CD8-positive, alpha-beta memory T cell (primary cell): ENCODE data around the gene LHFPL3. TPM values are rescaled to one million over a fixed set of nuclear protein-coding genes. Genes with fewer than 3 reads are reported as not detected.

ENCODE experiments used
- CTCF ChIA-PET: fragments of 350-600 bp; sonication (Branson Sonifier 250); formaldehyde crosslinking; loops from one replicate; lab custom pipeline; 2021; ENCODE audit warnings: antibody characterized with exemption; lab: Charles Lee
- POLR2A ChIA-PET: fragments of 350-600 bp; sonication (Branson Sonifier 250); formaldehyde crosslinking; loops from one replicate; lab custom pipeline; 2021; ENCODE audit warnings: antibody characterized with exemption; lab: Charles Lee
- DNase-seq, 5 donors: peaks; one replicate each; pipeline versions ENCODE4 v3.0.0 to v3.0.0-alpha.2; 2020 to 2022; ENCODE audit warnings: mixed read lengths in 1 of 5
- H3K27ac ChIP-seq: one replicate; pipeline ENCODE4 v1.7.0; 2013; ENCODE audit warnings: low read depth, mild to moderate bottlenecking, low read length, moderate library complexity
- H3K27me3 ChIP-seq: 2 replicates; pipeline ENCODE4 v1.7.0; 2013; ENCODE audit warnings: low read length, mild to moderate bottlenecking; ENCODE audit not compliant: insufficient read depth, poor library complexity, severe bottlenecking
- H3K36me3 ChIP-seq: 2 replicates; pipeline ENCODE4 v1.7.0; 2013; ENCODE audit warnings: mild to moderate bottlenecking, low read length, moderate library complexity; ENCODE audit not compliant: insufficient read depth
- H3K4me1 ChIP-seq: 2 replicates; pipeline ENCODE4 v1.7.0; 2013; ENCODE audit warnings: mild to moderate bottlenecking, low read length, moderate library complexity; ENCODE audit not compliant: insufficient read depth
- H3K4me3 ChIP-seq: 2 replicates; pipeline ENCODE4 v1.7.0; 2013; ENCODE audit warnings: mild to moderate bottlenecking, low read length
- H3K9me3 ChIP-seq: 2 replicates; pipeline ENCODE4 v1.7.0; 2013; ENCODE audit warnings: mild to moderate bottlenecking, low read length
- H3K27ac Mint-ChIP-seq, 8 donors: one replicate each; pipeline ENCODE4 v1.8.0; 2020 to 2021; ENCODE audit warnings: mixed read lengths in 8 of 8, mild to moderate bottlenecking in 6 of 8, inconsistent platforms in 3 of 8, moderate library complexity in 3 of 8
- H3K27me3 Mint-ChIP-seq, 2 donors: one replicate each; pipeline ENCODE4 v1.8.0; 2020 to 2021; ENCODE audit warnings: mixed read lengths in 2 of 2, mild to moderate bottlenecking in 1 of 2, moderate library complexity in 1 of 2
- H3K36me3 Mint-ChIP-seq, 3 donors: one replicate each; pipeline ENCODE4 v1.8.0; 2020 to 2021; ENCODE audit warnings: mixed read lengths in 3 of 3, inconsistent platforms in 1 of 3, mild to moderate bottlenecking in 1 of 3
- H3K4me1 Mint-ChIP-seq, 3 donors: one replicate each; pipeline ENCODE4 v1.8.0; 2020 to 2021; ENCODE audit warnings: mixed read lengths in 3 of 3, inconsistent platforms in 1 of 3, mild to moderate bottlenecking in 1 of 3
- H3K4me3 Mint-ChIP-seq, 7 donors: one replicate each; pipeline ENCODE4 v1.8.0; 2020 to 2021; ENCODE audit warnings: mixed read lengths in 7 of 7, mild to moderate bottlenecking in 6 of 7, moderate library complexity in 4 of 7, inconsistent platforms in 2 of 7
- H3K9me3 Mint-ChIP-seq, 5 donors: one replicate each; pipeline ENCODE4 v1.8.0; 2020 to 2022; ENCODE audit warnings: mixed read lengths in 5 of 5, mild to moderate bottlenecking in 3 of 5, moderate library complexity in 2 of 5, inconsistent platforms in 1 of 5
- polyA plus RNA-seq: library from polyadenylated mRNA; unstranded; fragments of 300-500 nt; fragmentation: Illumina TruSeq; gene quantifications from one replicate; pipeline ENCODE4 v1.2.3, GENCODE V29; 2021
- total RNA-seq, 2 experiments: library from RNA; stranded (reverse); gene quantifications; one replicate each; pipeline ENCODE4 v1.2.3, GENCODE V29; 2021

Gene LHFPL3
- total and polyA plus RNA-seq, 3 experiments from 2014 or later: not detected

- no peak overlapping the region for H3K27ac Mint-ChIP-seq
- Histone ChIP-seq H3K4me3 (no peak overlapping the region), H3K36me3 (no peaks in the 10 kb centered on the region), H3K4me1 (no peaks in the 10 kb centered on the region), H3K27me3 (no peaks in the 10 kb centered on the region), H3K27ac (no peak overlapping the region), H3K9me3 (no peaks in the 10 kb centered on the region)
- peaks cover 6 to 29% of the 10 kb centered on the region in 2 donors for H3K27me3 Mint-ChIP-seq
- POLR2A ChIA-PET: no interaction called here
- no peak for DNase-seq
- H3K4me1 Mint-ChIP-seq: no peaks in the 10 kb centered on the region
- H3K9me3 Mint-ChIP-seq: no peaks in the 10 kb centered on the region
- H3K4me3 Mint-ChIP-seq: no peak overlapping the region
- CTCF ChIA-PET: no interaction called here
- no peaks in the 10 kb centered on the region for H3K36me3 Mint-ChIP-seq
Measured at GRCh38 chr7:104767826-104768536, 439.6 kb downstream of the LHFPL3 start.

GRCh38 chr7:104772405-104773345, 444.3 kb downstream of the LHFPL3 start:
- no peak overlapping the region for H3K27ac ChIP-seq
- no peaks in the 10 kb centered on the region for H3K4me1 ChIP-seq
- no peaks in the 10 kb centered on the region for H3K9me3 Mint-ChIP-seq
- H3K36me3 ChIP-seq: no peaks in the 10 kb centered on the region
- H3K4me3 ChIP-seq: no peak overlapping the region
- H3K4me1 Mint-ChIP-seq: no peaks in the 10 kb centered on the region
- peaks cover 4 to 36% of the 10 kb centered on the region in 2 donors for H3K27me3 Mint-ChIP-seq
- no peaks in the 10 kb centered on the region for H3K27me3 ChIP-seq
- no peaks in the 10 kb centered on the region for H3K36me3 Mint-ChIP-seq
- POLR2A ChIA-PET: no interaction called here
- no peak overlapping the region for H3K4me3 Mint-ChIP-seq
- CTCF ChIA-PET: no interaction called here
- peak overlapping the region in 1 of 8 donors; percentile 7 for H3K27ac Mint-ChIP-seq
- H3K9me3 ChIP-seq: no peaks in the 10 kb centered on the region
- DNase-seq: no peak

GRCh38 chr7:104773796-104774195, 445.4 kb downstream of the LHFPL3 start:
- Mint-ChIP-seq H3K36me3 (no peaks in the 10 kb centered on the region), H3K27ac (no peak overlapping the region), H3K4me3 (no peak overlapping the region), H3K27me3 (peaks cover 4 to 32% of the 10 kb centered on the region in 2 donors), H3K4me1 (no peaks in the 10 kb centered on the region), H3K9me3 (no peaks in the 10 kb centered on the region)
- no peak for DNase-seq
- CTCF ChIA-PET: no interaction called here
- POLR2A ChIA-PET: no interaction called here
- Histone ChIP-seq H3K27ac (no peak overlapping the region), H3K4me1 (no peaks in the 10 kb centered on the region), H3K9me3 (no peaks in the 10 kb centered on the region), H3K36me3 (no peaks in the 10 kb centered on the region), H3K27me3 (no peaks in the 10 kb centered on the region), H3K4me3 (no peak overlapping the region)

GRCh38 chr7:104775531-104775930, 447.1 kb downstream of the LHFPL3 start:
- Histone ChIP-seq H3K36me3 (no peaks in the 10 kb centered on the region), H3K27ac (no peak overlapping the region), H3K9me3 (no peaks in the 10 kb centered on the region), H3K4me3 (no peak overlapping the region), H3K27me3 (no peaks in the 10 kb centered on the region), H3K4me1 (no peaks in the 10 kb centered on the region)
- H3K4me1 Mint-ChIP-seq: no peaks in the 10 kb centered on the region
- ChIA-PET CTCF (no interaction called here), POLR2A (no interaction called here)
- no peak for DNase-seq
- no peaks in the 10 kb centered on the region for H3K36me3 Mint-ChIP-seq
- H3K4me3 Mint-ChIP-seq: no peak overlapping the region
- peaks cover 4 to 29% of the 10 kb centered on the region in 2 donors for H3K27me3 Mint-ChIP-seq
- no peak overlapping the region for H3K27ac Mint-ChIP-seq
- H3K9me3 Mint-ChIP-seq: no peaks in the 10 kb centered on the region

DNA sequence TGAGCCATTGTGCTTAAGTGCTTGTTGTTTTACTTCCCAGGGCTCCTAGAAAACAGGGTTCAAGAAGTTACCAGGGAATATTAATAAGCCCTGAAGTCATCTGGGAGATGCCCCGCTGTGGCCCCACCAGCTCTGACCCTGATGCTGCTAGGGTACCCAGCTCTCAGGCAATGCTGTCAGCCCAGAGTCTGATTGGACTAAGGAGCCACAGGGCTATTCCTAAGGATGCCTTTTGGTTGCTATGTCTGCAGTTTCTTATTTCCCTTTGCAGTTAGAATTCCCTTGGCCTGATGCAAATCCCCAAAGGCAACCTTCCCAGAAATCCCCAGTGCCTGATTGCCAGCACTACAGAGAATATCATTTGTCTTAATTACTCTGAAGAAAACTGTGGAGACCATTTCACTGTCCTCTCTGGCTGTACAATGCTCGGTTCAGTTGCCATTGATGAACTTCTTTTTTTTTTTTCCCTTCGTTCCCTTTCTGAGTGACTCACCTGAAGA, 448.9 kb downstream of the LHFPL3 start:
- H3K4me1 Mint-ChIP-seq: no peaks in the 10 kb centered on the region
- no peaks in the 10 kb centered on the region for H3K4me1 ChIP-seq
- POLR2A ChIA-PET: no interaction called here

GRCh38 chr7:104779888-104780287, 451.5 kb downstream of the LHFPL3 start:
- CTCF ChIA-PET: no interaction called here

More for the DNA sequence above, 448.9 kb downstream of the LHFPL3 start:
- peaks cover 4 to 25% of the 10 kb centered on the region in 2 donors for H3K27me3 Mint-ChIP-seq
- H3K36me3 Mint-ChIP-seq: no peaks in the 10 kb centered on the region
- H3K4me3 ChIP-seq: no peak overlapping the region
- DNase-seq: no peak
- CTCF ChIA-PET: no interaction called here
- H3K36me3 ChIP-seq: no peaks in the 10 kb centered on the region
- no peak overlapping the region for H3K4me3 Mint-ChIP-seq
- no peaks in the 10 kb centered on the region for H3K9me3 ChIP-seq
- no peak overlapping the region for H3K27ac ChIP-seq
- no peaks in the 10 kb centered on the region for H3K27me3 ChIP-seq
- no peak overlapping the region for H3K27ac Mint-ChIP-seq
- no peaks in the 10 kb centered on the region for H3K9me3 Mint-ChIP-seq

DNA sequence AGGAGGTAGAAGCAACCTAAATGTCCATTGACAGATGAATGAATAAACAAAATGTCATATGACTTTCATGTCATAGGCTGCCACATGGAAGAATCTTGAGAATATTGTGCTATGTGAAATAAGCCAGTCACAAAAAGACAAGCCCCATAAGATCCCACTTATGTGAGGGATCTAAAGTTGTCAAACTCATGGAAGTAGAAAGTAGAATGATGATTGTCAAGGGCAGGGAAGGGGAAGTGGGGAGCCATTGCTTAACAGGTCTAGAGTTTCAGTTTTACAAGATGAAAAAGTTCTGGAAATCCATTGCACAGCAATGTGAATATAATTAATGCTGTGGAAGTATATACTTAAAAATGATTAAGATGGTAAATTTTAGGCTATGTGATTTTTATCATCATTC, 456.3 kb downstream of the LHFPL3 start:
- Mint-ChIP-seq H3K27ac (no peak overlapping the region), H3K36me3 (no peaks in the 10 kb centered on the region), H3K4me1 (no peaks in the 10 kb centered on the region), H3K27me3 (peaks cover 4 to 10% of the 10 kb centered on the region in 2 donors), H3K9me3 (no peaks in the 10 kb centered on the region), H3K4me3 (no peak overlapping the region)
- Histone ChIP-seq H3K27me3 (no peaks in the 10 kb centered on the region), H3K9me3 (no peaks in the 10 kb centered on the region), H3K36me3 (no peaks in the 10 kb centered on the region), H3K27ac (no peak overlapping the region), H3K4me3 (no peak overlapping the region), H3K4me1 (no peaks in the 10 kb centered on the region)
- ChIA-PET POLR2A (no interaction called here), CTCF (interaction anchor here (1.1 kb wide), 1 partner anchor 7 kb away, joined by 3 read pairs; no protein-coding TSS in a partner anchor)
- no peak for DNase-seq

More at GRCh38 chr7:104779888-104780287, 451.5 kb downstream of the LHFPL3 start:
- no peaks in the 10 kb centered on the region for H3K4me1 ChIP-seq
- Mint-ChIP-seq H3K27ac (no peak overlapping the region), H3K9me3 (no peaks in the 10 kb centered on the region), H3K36me3 (no peaks in the 10 kb centered on the region), H3K27me3 (peaks cover 2 to 9% of the 10 kb centered on the region in 2 donors), H3K4me3 (no peak overlapping the region), H3K4me1 (no peaks in the 10 kb centered on the region)
- H3K36me3 ChIP-seq: no peaks in the 10 kb centered on the region
- POLR2A ChIA-PET: no interaction called here
- DNase-seq: no peak
- no peaks in the 10 kb centered on the region for H3K27me3 ChIP-seq
- no peak overlapping the region for H3K27ac ChIP-seq
- H3K4me3 ChIP-seq: no peak overlapping the region
- H3K9me3 ChIP-seq: no peaks in the 10 kb centered on the region

DNA sequence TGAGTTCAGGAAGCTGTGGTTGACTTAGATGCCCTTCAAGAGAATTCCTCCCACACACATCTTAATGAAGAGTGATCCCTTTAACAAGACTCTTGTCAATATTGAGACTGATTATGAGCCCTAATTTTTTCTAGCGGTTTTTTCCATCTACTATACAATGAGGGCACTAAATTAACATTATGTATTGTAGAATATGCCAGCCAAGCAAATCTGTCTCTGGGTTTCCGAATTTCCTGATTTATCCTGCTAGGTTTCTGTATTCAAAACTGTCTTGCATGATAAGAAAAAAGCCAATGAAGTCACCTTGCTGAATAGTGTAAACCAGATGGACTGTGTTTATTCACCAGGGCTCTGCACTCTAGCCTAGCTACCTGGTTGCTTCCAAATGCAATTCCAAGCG, 461.4 kb downstream of the LHFPL3 start:
- no peak overlapping the region for H3K27ac Mint-ChIP-seq
- Histone ChIP-seq H3K27me3 (peaks cover 5% of the 10 kb centered on the region), H3K4me1 (no peaks in the 10 kb centered on the region), H3K27ac (no peak overlapping the region), H3K36me3 (no peaks in the 10 kb centered on the region), H3K4me3 (no peak overlapping the region), H3K9me3 (no peaks in the 10 kb centered on the region)
- peaks cover 9 to 42% of the 10 kb centered on the region in 2 donors for H3K27me3 Mint-ChIP-seq
- CTCF ChIA-PET: no interaction called here
- POLR2A ChIA-PET: no interaction called here
- no peak overlapping the region for H3K4me3 Mint-ChIP-seq
- H3K4me1 Mint-ChIP-seq: no peaks in the 10 kb centered on the region
- DNase-seq: no peak
- no peaks in the 10 kb centered on the region for H3K36me3 Mint-ChIP-seq
- no peaks in the 10 kb centered on the region for H3K9me3 Mint-ChIP-seq
